ENCODE measurements around the gene COL5A1.

Gene COL5A1

DNA sequence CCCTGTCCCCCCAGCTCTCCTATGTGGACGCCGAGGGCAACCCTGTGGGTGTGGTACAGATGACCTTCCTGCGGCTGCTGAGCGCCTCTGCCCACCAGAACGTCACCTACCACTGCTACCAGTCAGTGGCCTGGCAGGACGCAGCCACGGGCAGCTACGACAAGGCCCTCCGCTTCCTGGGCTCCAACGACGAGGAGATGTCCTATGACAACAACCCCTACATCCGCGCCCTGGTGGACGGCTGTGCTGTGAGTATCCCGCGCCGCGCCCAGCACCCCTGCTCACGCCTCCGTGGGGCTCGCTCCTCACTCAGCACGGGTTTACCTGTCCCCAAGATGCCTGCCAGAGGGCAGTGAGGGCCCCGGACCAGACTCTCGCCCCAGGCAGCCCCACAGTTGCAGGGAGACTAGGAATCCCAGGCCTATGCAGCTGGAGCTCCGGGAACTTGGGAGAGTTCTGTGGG is 193.4 kb downstream of the COL5A1 start:
- TF ChIP-seq, protein P1, sequence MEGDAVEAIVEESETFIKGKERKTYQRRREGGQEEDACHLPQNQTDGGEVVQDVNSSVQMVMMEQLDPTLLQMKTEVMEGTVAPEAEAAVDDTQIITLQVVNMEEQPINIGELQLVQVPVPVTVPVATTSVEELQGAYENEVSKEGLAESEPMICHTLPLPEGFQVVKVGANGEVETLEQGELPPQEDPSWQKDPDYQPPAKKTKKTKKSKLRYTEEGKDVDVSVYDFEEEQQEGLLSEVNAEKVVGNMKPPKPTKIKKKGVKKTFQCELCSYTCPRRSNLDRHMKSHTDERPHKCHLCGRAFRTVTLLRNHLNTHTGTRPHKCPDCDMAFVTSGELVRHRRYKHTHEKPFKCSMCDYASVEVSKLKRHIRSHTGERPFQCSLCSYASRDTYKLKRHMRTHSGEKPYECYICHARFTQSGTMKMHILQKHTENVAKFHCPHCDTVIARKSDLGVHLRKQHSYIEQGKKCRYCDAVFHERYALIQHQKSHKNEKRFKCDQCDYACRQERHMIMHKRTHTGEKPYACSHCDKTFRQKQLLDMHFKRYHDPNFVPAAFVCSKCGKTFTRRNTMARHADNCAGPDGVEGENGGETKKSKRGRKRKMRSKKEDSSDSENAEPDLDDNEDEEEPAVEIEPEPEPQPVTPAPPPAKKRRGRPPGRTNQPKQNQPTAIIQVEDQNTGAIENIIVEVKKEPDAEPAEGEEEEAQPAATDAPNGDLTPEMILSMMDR (IDR thresholded peaks at IDR 0.05; ENCODE audit: low read depth, low read length, missing control alignments): no peak
- no peak overlapping the region for H3K4me3 ChIP-seq (ENCODE audit: low read depth, low read length)
- DNase-seq (ENCODE audit: low read depth): no peak

DNA sequence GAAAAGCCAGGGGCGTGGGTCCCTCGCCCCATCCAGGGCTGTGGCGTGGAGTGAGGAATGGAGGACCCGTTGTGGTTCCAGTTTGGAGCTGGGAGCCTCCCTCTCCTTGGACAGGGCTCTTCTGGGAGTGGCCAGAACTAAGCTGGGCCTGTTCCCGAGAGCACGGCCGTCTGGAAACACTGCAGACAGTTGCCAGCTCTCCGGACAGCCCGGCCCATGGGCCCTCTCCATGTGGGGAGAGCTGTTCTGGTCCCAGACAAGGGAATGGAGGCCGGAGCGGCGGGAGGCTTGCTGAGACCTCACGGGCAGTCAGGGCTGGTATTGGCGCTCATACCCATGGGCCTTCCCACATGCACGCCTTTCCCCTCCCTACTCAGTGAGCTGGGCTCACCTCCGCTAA is 193.8 kb downstream of the COL5A1 start:
- DNase-seq (ENCODE audit: low read depth): no peak
- TF ChIP-seq, protein P1 (IDR thresholded peaks at IDR 0.05; ENCODE audit: low read depth, low read length, missing control alignments): no peak
- no peak overlapping the region for H3K4me3 ChIP-seq (ENCODE audit: low read depth, low read length)

DNA sequence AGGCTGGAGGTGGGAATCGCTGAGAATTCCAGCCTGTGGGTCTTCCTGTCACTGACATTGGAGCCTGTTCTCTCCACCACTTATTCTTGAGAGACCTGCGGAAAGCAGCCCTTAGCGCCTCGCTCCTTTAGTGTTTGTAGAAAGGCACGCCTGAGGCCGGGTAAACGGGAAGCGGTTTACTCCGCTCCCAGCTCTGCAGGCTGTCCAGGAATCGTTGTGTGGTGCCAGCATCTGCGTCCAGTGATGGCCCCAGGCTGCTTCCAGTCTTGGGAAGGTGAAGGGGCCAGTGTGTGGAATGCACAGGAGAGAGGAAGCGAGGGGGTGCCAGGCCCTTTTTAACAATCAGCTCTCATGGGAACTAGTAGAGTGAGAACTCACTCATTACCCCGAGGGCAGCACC is 194.4 kb downstream of the COL5A1 start:
- TF ChIP-seq, protein P1 (IDR thresholded peaks at IDR 0.05; ENCODE audit: low read depth, low read length, missing control alignments): no peak
- DNase-seq (ENCODE audit: low read depth): no peak
- no peak overlapping the region for H3K4me3 ChIP-seq (ENCODE audit: low read depth, low read length)

DNA sequence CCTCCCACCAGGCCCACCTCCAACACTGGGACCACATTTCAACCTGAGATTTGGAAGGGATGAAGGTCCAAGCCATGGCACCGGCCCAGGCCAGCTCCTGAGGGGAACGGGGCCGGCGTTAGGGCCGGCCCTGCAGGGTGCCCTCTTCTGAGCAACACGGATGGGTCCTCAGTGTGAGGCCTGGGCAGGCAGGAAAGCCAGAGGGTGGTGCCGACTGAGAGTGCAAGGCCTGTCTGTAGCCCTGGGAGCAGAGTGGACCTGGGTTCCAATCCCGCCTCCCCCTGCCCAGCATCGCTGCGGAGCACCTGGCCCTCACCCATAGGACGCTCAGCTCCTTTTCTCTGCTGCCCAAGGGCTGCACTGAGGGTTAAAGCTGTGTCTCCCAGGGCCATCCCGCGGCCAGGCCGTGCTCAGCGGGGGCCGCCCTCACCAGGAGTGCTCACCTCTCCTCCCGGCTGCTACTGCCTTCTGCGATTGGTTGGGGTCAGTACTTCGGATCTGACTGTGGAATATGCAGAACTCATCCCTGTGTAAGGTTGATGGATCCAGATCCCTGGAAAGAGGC is 194.9 kb downstream of the COL5A1 start:
- TF ChIP-seq, protein P1 (IDR thresholded peaks at IDR 0.05; ENCODE audit: low read depth, low read length, missing control alignments): no peak

DNA sequence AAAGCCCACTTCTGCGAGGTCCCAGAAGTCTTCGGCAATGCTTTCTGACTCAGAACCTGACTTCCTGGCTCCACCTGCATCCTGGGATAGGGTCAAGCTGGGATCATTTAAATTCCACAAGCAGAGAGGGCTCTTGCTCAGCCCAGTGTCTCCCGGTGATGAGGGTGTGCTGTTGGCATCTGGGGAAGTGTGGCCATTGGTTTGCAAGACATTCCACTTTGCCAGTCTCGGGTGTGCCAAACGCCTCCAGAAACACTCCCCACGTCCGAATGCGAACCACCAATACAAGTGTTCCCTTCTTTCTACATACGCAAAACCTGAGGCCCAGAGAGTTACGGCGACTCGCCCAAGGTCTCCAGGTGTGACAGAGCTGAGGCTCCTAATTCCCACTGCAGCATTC is 195.9 kb downstream of the COL5A1 start:
- TF ChIP-seq, protein P1 (IDR thresholded peaks at IDR 0.05; ENCODE audit: low read depth, low read length, missing control alignments): no peak
- no peak overlapping the region for H3K4me3 ChIP-seq (ENCODE audit: low read depth, low read length)
- no peak for DNase-seq (ENCODE audit: low read depth)

More for the DNA sequence above, 194.9 kb downstream of the COL5A1 start:
- H3K4me3 ChIP-seq (ENCODE audit: low read depth, low read length): no peak overlapping the region
- no peak for DNase-seq (ENCODE audit: low read depth)

DNA sequence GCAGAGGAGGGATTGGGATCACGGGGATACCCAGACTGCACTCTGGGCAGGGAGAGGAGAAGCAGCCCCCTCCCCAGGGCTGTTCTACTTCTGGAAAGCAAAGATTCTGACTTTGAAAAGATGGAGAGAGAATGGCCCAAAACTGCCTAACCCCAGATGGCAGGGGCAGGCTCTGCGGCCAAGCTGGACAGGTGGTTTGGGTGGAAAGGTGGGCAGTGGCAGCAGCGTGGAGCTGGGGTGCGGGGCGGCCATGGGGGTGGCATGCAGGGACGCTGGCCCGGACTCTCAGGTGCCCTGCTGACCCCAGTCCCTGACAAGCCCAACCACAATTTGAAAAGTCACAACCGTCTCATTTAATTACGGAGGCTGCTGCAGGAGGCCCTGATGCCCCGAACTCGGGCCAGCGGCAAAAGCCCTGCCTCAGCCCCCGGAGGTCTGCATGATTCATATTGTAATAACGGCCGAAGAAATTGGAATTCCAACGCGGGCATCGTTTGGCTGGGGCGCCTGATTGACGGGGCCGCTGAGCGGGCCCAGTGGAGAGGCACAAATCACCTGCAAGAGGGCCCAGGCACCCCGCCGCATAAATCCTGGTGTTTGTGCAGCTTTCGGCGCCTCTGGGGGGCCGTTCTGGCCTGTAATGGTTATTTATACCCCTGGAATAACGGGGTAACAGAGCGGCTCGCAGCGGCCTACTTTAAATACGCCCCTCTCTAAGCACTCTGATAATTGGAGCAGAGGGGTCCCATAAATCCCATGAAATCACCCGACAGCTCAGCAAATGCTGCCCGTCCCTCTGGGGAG is 197.2 kb downstream of the COL5A1 start:
- no peak for DNase-seq (ENCODE audit: low read depth)
- TF ChIP-seq, protein P1 (IDR thresholded peaks at IDR 0.05; ENCODE audit: low read depth, low read length, missing control alignments): no peak
- H3K4me3 ChIP-seq (ENCODE audit: low read depth, low read length): no peak overlapping the region

Data from GM12864 (cell line).